WERI-Rb-1 (cell line): ENCODE results near the gene HMGCR.

Experiments
- DNase-seq: peaks from one replicate; pipeline ENCODE4 v3.0.0-alpha.2; 2020
- H3K27ac ChIP-seq: fragments of 250-450 bp; sonication (Bioruptor Pico); 2 replicates; pipeline ENCODE4 v1.5.1; 2020; ENCODE audit warnings: mild to moderate bottlenecking, moderate library complexity
- H3K27me3 ChIP-seq: fragments of 250-450 bp; sonication (Bioruptor Pico); 2 replicates; pipeline ENCODE4 v1.5.1; 2021; ENCODE audit warnings: mild to moderate bottlenecking, low read depth, moderate library complexity; ENCODE audit not compliant: insufficient read depth, severe bottlenecking
- H3K36me3 ChIP-seq: fragments of 250-450 bp; sonication (Bioruptor Pico); 2 replicates; pipeline ENCODE4 v1.5.1; 2020; ENCODE audit warnings: mild to moderate bottlenecking, moderate library complexity
- H3K4me3 ChIP-seq: 2 replicates; pipeline ENCODE4 v1.5.1; 2011; ENCODE audit warnings: low read depth, mild to moderate bottlenecking, control low read depth, low read length
- H3K9me3 ChIP-seq: fragments of 250-450 bp; sonication (Bioruptor Pico); 2 replicates; pipeline ENCODE4 v1.5.1; 2021; ENCODE audit warnings: mild to moderate bottlenecking, moderate library complexity; ENCODE audit not compliant: severe bottlenecking
- TF ChIP-seq, protein P1 (sequence below): IDR thresholded peaks from 2 replicates; pipeline ENCODE4 v1.5.1; 2011; ENCODE audit warnings: low read depth, mild to moderate bottlenecking, control low read depth, inconsistent platforms, low read length

Gene HMGCR

DNA sequence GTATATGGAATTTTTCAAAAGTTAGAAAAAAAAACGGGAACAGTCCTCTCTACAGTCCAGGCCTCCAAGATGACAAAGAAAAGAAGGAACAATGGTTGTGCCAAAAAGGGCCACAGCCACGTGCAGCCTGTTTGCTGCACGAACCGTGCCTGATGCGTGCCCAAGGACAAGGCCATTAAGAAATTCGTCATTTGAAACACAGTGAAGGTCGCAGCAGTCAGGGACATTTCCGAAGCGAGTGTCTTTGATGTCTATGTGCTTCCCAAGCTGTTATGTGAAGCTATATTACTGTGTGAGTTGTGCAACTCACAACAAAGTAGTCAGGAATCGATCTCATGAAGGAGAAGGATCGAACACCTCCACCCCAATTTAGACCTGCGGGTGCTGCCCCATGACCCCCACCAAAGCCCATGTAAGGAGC is 37.4 kb downstream of the HMGCR start:
- no peaks in the 10 kb centered on the region for H3K27me3 ChIP-seq
- H3K36me3 ChIP-seq = peaks cover 6% of the 10 kb centered on the region
- H3K4me3 ChIP-seq = no peak overlapping the region
- TF ChIP-seq, protein P1, sequence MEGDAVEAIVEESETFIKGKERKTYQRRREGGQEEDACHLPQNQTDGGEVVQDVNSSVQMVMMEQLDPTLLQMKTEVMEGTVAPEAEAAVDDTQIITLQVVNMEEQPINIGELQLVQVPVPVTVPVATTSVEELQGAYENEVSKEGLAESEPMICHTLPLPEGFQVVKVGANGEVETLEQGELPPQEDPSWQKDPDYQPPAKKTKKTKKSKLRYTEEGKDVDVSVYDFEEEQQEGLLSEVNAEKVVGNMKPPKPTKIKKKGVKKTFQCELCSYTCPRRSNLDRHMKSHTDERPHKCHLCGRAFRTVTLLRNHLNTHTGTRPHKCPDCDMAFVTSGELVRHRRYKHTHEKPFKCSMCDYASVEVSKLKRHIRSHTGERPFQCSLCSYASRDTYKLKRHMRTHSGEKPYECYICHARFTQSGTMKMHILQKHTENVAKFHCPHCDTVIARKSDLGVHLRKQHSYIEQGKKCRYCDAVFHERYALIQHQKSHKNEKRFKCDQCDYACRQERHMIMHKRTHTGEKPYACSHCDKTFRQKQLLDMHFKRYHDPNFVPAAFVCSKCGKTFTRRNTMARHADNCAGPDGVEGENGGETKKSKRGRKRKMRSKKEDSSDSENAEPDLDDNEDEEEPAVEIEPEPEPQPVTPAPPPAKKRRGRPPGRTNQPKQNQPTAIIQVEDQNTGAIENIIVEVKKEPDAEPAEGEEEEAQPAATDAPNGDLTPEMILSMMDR = no peak
- H3K27ac ChIP-seq = no peak overlapping the region
- DNase-seq = no peak
- H3K9me3 ChIP-seq = no peaks in the 10 kb centered on the region

DNA sequence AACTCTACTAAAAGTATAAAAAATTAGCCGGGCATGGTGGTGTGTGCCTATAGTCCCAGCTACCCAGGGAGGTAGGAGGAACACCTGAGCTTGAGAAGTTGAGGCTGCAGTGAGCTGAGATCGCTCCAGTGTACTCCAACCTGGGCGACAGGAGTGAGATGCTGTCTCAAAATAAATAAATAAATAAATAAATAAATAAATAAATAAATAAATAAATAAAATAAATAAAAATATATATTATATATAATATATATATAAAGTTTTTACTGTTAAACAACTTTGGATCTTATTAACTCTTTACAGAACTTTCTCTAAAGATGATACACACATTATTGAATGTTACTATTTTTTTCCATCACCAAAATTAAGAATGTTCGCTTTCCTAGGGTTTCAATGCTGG is 38.4 kb downstream of the HMGCR start:
- Histone ChIP-seq H3K27ac (no peak overlapping the region), H3K27me3 (no peaks in the 10 kb centered on the region), H3K9me3 (no peaks in the 10 kb centered on the region), H3K36me3 (peaks cover 11% of the 10 kb centered on the region), H3K4me3 (no peak overlapping the region)
- TF ChIP-seq, protein P1 = no peak
- no peak for DNase-seq

DNA sequence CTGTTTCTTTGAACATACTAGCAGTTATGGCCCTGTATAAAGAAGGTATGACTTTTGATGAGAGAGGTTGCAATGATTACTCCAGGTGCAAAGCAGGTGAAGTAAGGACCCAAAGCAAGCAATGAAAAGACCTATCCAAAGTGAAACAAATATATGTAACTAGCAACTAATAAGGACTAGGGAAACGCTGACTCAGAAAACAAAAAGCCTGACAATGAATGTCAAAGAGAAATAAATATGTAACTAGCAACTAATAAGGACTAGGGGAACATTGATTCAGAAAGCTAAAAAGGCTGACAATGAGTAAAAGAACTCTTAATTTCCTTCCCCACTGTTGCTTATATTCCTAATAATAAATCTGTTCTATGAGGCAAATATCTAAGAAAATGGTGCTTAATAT is 43.1 kb downstream of the HMGCR start:
- H3K36me3 ChIP-seq = peaks cover 23% of the 10 kb centered on the region
- no peaks in the 10 kb centered on the region for H3K9me3 ChIP-seq
- no peak for DNase-seq

DNA sequence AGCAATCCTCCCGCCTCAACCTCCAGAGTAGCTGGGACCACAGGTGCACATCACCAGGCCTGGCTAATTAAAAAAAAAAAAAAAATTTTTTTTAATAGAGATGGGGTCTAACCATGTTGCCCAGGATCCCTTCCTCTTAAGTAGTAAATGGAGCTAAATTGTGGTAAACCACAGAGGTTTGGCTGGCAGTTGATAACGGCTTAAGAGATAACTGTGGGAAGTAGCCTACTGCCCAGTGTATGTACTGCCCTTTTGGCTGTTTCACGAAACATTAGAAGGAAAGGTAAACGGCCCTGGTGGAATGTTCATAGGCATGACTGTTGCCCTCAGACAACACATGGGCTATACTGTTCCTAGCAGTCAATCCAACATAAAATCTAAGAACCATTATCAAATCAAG is 44.4 kb downstream of the HMGCR start:
- Histone ChIP-seq H3K9me3 (no peaks in the 10 kb centered on the region), H3K36me3 (peaks cover 27% of the 10 kb centered on the region), H3K27ac (no peak overlapping the region), H3K4me3 (no peak overlapping the region), H3K27me3 (no peaks in the 10 kb centered on the region)
- no peak for DNase-seq
- TF ChIP-seq, protein P1 = no peak

More for the DNA sequence above, 43.1 kb downstream of the HMGCR start:
- Histone ChIP-seq H3K27ac (no peak overlapping the region), H3K27me3 (no peaks in the 10 kb centered on the region), H3K4me3 (no peak overlapping the region)
- TF ChIP-seq, protein P1 = no peak

DNA sequence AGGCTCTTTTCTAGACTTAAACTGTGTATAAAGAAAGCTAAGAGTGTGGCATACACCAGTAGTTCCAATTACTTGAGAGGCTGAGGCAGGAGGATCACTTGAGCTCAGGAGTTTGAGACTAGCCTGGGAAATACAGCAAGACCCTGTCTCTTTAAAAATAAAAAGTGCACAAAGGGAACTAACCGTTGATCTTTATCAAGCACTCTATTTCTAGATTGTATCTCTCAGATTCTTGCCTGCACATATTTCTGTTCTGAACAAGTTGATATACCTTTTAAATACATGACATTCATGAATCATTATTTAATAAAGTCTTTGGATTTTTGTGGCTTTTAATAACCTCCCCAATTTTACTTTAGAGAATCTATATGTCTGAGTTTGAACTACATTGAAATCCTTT is 47.2 kb downstream of the HMGCR start:
- H3K4me3 ChIP-seq = no peak overlapping the region
- peaks cover 23% of the 10 kb centered on the region for H3K36me3 ChIP-seq
- H3K27me3 ChIP-seq = no peaks in the 10 kb centered on the region
- no peak for DNase-seq
- H3K27ac ChIP-seq = no peak overlapping the region
- TF ChIP-seq, protein P1 = no peak
- H3K9me3 ChIP-seq = no peaks in the 10 kb centered on the region

DNA sequence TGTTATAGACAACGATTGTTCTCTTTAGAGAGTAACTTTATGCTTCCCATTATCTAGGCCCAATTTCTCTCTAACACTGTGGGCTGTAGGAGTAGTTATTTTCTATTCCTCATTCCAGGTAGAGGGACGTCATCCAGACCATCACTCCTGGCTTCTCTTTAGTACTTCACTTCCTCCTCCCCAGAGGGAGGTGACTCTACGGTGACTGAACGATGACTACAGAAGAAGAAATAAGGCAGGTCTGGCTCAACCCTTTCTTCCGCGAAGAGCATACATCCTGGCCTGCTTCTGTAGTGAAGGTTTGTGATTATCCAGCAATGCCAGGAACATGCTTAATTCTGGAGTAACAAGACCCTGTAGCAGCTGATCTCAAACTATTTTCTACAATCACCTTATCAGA is 50.8 kb downstream of the HMGCR start:
- TF ChIP-seq, protein P1 = no peak

More for the DNA sequence above, 50.8 kb downstream of the HMGCR start:
- DNase-seq = no peak
- H3K27ac ChIP-seq = no peak overlapping the region
- no peak overlapping the region for H3K4me3 ChIP-seq
- peaks cover 15% of the 10 kb centered on the region for H3K36me3 ChIP-seq
- no peaks in the 10 kb centered on the region for H3K27me3 ChIP-seq
- no peaks in the 10 kb centered on the region for H3K9me3 ChIP-seq
